PFSK-1 (cell line): Measurements from ENCODE around the gene RAPGEF2.

ENCODE experiments used
- FOXP2 ChIP-seq: optimal IDR thresholded peaks from 2 replicates; pipeline ENCODE3; 2011; ENCODE audit warnings: borderline replicate concordance, control low read depth, inconsistent platforms; ENCODE audit not compliant: insufficient read depth; ENCODE audit errors: extremely low read length, extremely low read depth
- POLR2AphosphoS5 ChIP-seq: IDR thresholded peaks from 2 replicates; pipeline ENCODE4 v1.6.1; 2012; ENCODE audit warnings: low read depth, mild to moderate bottlenecking, control low read depth, low read length, moderate library complexity
- SIN3A ChIP-seq: IDR thresholded peaks from 2 replicates; pipeline ENCODE4 v1.6.1; 2012; ENCODE audit warnings: mild to moderate bottlenecking, low read length, moderate library complexity, borderline replicate concordance; ENCODE audit not compliant: insufficient read depth
- TAF1 ChIP-seq: IDR thresholded peaks from 2 replicates; pipeline ENCODE4 v1.6.1; 2012; ENCODE audit warnings: low read length, control low read depth, borderline replicate concordance; ENCODE audit not compliant: insufficient read depth
- TF ChIP-seq, protein P1 (sequence below), 2 experiments: IDR thresholded peaks; 2 replicates each; pipeline versions ENCODE4 v1.6.1 to v1.8.0; 2011 to 2012; ENCODE audit warnings: low read depth in 2 of 2, low read length in 2 of 2, control low read depth in 1 of 2, inconsistent platforms in 1 of 2, mild to moderate bottlenecking in 1 of 2, moderate library complexity in 1 of 2; ENCODE audit not compliant: insufficient read depth in 1 of 2

RAPGEF2 gene

DNA sequence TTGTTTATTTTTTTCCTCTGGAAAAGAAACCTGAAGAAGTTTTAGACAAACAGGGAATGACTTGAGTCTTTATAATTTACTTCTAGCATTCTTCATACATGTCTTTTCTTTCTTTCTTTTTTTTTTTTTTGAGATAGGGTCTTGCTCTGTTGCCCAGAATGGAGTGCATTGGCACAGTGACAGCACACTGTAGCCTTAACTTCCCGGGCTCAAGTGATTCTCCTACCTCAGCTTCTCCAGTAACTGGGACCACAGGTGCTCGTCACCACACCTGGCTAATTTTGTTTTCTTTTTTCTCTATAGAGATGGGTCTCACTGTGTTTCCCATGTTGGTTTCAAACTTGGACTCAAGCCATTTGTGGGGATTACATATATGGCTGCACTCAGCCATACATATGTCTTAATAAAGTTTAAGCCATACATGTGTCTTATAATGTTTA is 71.8 kb downstream of the RAPGEF2 start:
- TF ChIP-seq FOXP2 = no peak
- TF ChIP-seq, protein P1, sequence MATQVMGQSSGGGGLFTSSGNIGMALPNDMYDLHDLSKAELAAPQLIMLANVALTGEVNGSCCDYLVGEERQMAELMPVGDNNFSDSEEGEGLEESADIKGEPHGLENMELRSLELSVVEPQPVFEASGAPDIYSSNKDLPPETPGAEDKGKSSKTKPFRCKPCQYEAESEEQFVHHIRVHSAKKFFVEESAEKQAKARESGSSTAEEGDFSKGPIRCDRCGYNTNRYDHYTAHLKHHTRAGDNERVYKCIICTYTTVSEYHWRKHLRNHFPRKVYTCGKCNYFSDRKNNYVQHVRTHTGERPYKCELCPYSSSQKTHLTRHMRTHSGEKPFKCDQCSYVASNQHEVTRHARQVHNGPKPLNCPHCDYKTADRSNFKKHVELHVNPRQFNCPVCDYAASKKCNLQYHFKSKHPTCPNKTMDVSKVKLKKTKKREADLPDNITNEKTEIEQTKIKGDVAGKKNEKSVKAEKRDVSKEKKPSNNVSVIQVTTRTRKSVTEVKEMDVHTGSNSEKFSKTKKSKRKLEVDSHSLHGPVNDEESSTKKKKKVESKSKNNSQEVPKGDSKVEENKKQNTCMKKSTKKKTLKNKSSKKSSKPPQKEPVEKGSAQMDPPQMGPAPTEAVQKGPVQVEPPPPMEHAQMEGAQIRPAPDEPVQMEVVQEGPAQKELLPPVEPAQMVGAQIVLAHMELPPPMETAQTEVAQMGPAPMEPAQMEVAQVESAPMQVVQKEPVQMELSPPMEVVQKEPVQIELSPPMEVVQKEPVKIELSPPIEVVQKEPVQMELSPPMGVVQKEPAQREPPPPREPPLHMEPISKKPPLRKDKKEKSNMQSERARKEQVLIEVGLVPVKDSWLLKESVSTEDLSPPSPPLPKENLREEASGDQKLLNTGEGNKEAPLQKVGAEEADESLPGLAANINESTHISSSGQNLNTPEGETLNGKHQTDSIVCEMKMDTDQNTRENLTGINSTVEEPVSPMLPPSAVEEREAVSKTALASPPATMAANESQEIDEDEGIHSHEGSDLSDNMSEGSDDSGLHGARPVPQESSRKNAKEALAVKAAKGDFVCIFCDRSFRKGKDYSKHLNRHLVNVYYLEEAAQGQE (IDR thresholded peaks at IDR 0.05; ENCODE audit: insufficient read depth in 1 of 2, low read depth in 2 of 2, low read length in 2 of 2) = no peak
- TF ChIP-seq POLR2AphosphoS5 = no peak
- TF ChIP-seq TAF1 = no peak
- no peak for TF ChIP-seq SIN3A

DNA sequence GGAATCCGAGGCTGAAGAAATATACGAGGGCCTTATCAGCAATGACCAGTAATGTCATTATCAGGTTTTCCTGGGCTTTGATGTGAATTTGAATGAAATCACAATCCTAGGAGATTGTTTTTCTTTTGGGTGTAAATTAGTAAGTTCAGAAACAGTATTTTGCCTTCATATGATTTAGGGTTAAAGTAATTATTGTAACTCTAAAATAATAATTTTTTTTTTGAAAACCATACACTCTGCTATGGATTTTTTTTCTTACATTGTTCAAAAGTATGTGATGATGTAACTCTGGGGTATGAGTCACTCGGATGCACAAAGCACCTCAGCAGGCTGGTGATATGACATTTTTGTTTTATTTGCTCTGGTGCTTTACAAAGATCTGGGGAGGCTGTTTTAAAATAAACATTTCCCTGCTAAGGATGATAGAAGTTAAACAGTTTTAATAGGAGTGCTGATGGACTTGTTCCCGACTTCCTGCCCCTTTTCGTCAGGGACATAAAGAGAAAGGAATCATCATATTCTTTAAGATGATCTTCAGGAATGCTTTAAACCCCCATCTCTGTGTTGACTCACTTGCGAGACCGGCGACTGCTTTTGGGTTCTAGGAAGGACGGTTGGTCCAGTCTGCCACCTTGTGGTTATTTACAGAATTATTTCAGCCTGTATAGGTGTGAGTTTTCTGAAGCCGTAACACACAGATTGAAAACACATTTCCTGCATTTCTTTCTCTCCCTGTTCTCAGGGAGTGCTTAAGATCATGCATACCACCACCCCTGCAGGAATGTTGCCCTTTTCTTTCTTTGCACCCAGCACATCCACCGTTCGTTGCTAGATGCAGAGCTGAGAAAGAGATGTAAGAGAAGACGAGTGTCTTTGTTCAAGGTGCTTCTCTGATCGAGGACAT is 72.5 kb downstream of the RAPGEF2 start:
- TF ChIP-seq SIN3A (no peak), TAF1 (no peak), POLR2AphosphoS5 (no peak), FOXP2 (no peak)
- TF ChIP-seq, protein P1 (IDR thresholded peaks at IDR 0.05; ENCODE audit: insufficient read depth in 1 of 2, low read depth in 2 of 2, low read length in 2 of 2) = no peak

DNA sequence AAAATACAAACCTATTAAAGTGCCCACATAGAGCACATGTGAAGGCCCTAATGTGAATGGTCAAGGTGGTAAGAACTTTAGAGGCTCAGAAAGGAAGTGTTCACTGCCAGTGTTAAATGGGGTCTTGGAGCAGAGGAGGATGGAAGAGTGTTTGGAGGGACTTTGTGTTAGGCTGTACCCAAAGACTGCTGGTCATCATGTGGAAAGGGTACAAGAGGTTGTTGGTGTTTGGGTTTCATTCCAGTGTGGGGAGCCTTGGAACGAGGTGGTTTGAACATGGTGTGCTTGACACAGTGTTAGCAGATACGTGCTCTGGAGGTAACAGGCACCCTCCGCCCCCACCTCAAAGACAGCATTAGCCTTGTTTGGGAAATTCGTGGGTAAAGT is 73.1 kb downstream of the RAPGEF2 start:
- no peak for TF ChIP-seq FOXP2
- TF ChIP-seq TAF1 = no peak
- TF ChIP-seq, protein P1 (IDR thresholded peaks at IDR 0.05; ENCODE audit: insufficient read depth in 1 of 2, low read depth in 2 of 2, low read length in 2 of 2) = no peak
- TF ChIP-seq SIN3A = no peak
- no peak for TF ChIP-seq POLR2AphosphoS5

DNA sequence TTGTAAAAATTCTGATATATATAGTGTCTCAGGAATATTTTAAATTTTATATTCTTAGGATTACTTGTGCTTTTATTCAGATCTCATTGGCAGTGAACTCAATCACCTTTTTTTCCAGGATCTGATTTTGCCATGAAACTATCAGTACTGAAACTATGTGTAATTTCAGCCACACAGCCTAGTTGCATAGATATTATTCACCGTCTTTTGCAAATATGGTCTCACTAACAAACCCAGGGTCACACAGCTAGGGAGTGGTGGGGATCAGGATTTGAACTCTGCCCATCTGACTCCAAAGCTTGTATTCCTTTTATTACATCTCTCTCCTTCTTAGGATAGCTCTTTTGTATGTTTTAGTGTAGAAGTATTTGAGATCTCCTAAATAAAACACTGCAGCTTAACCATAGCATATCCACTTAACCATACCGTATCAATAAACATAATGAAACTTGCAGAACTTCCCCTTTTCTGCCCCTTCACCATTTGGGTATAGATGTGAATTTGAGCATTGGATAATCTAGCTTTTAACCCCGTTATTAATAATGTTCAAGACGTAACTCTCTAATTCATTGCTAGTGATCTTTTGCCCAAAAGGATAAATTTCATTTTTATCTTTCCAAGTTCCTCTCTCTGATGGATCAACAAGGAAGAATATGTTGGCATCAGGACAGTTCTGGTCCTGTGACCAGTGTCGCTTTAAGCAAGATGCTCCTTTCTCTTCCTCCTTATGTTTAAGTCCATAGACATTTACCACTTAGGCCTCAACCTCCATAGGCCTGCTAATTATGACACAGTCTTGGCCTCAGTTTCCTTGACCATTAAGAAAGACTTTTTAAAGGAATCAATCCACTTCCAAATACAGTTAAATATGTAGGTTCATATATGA is 74.6 kb downstream of the RAPGEF2 start:
- no peak for TF ChIP-seq POLR2AphosphoS5
- TF ChIP-seq, protein P1 (IDR thresholded peaks at IDR 0.05; ENCODE audit: insufficient read depth in 1 of 2, low read depth in 2 of 2, low read length in 2 of 2) = no peak
- no peak for TF ChIP-seq SIN3A
- TF ChIP-seq FOXP2 = no peak
- no peak for TF ChIP-seq TAF1
